ENCODE data around the gene AJUBA.

AJUBA gene

GRCh38 chr14:22982477-22983245, at the start of gene AJUBA:
TSS of gene AJUBA (minus strand) at chr14:22982551. CDS start at chr14:22982266, 285 bp downstream.
- no peak for TF ChIP-seq CTCF (IDR thresholded peaks at IDR 0.05)
- Mint-ChIP-seq H3K27me3 (ENCODE audit: low read depth, poor library complexity) (no peaks in the 10 kb centered on the region), H3K4me1 (peaks cover 50% of the 10 kb centered on the region), H3K9me3 (no peaks in the 10 kb centered on the region), H3K4me3 (no peak within 1 kb of the TSS), H3K36me3 (ENCODE audit: low read depth) (peaks cover 13% of the 10 kb centered on the region), H3K27ac (no peak within 1 kb of the TSS)
- DNase-seq, result peak; percentile 90

- Mint-ChIP-seq H3K27ac (peak overlapping the region; percentile 75), H3K4me3 (peak overlapping the region; percentile 54), H3K9me3 (no peaks in the 10 kb centered on the region), H3K4me1 (peaks cover 71% of the 10 kb centered on the region), H3K36me3 (ENCODE audit: low read depth) (peaks cover 55% of the 10 kb centered on the region), H3K27me3 (ENCODE audit: low read depth, poor library complexity) (no peaks in the 10 kb centered on the region)
- TF ChIP-seq CTCF (IDR thresholded peaks at IDR 0.05), result no peak
- DNase-seq, result no peak
Observed at GRCh38 chr14:23030936-23031335, 48.6 kb upstream of the AJUBA start.

- Mint-ChIP-seq H3K27ac (peak overlapping the region; percentile 96), H3K9me3 (no peaks in the 10 kb centered on the region), H3K36me3 (ENCODE audit: low read depth) (peaks cover 55% of the 10 kb centered on the region), H3K27me3 (ENCODE audit: low read depth, poor library complexity) (no peaks in the 10 kb centered on the region), H3K4me1 (peaks cover 73% of the 10 kb centered on the region), H3K4me3 (peak overlapping the region; percentile 40)
- TF ChIP-seq CTCF (IDR thresholded peaks at IDR 0.05), result no peak
- DNase-seq, result no peak
Observed at GRCh38 chr14:23028799-23029198, 46.4 kb upstream of the AJUBA start.

- peaks cover 83% of the 10 kb centered on the region for H3K4me1 Mint-ChIP-seq
Observed at GRCh38 chr14:23025151-23025814, 42.9 kb upstream of the AJUBA start.

GRCh38 chr14:23024612-23025075, 42.3 kb upstream of the AJUBA start:
- Mint-ChIP-seq H3K27ac (peak overlapping the region; percentile 99), H3K4me1 (peaks cover 86% of the 10 kb centered on the region), H3K9me3 (no peaks in the 10 kb centered on the region), H3K27me3 (ENCODE audit: low read depth, poor library complexity) (no peaks in the 10 kb centered on the region), H3K4me3 (peak overlapping the region; percentile 71), H3K36me3 (ENCODE audit: low read depth) (peaks cover 27% of the 10 kb centered on the region)
- no peak for TF ChIP-seq CTCF (IDR thresholded peaks at IDR 0.05)
- peak; percentile 41 for DNase-seq

More at GRCh38 chr14:23025151-23025814, 42.9 kb upstream of the AJUBA start:
- no peaks in the 10 kb centered on the region for H3K27me3 Mint-ChIP-seq (ENCODE audit: low read depth, poor library complexity)
- no peaks in the 10 kb centered on the region for H3K9me3 Mint-ChIP-seq
- H3K36me3 Mint-ChIP-seq (ENCODE audit: low read depth), result peaks cover 27% of the 10 kb centered on the region
- TF ChIP-seq CTCF (IDR thresholded peaks at IDR 0.05), result no peak
- H3K4me3 Mint-ChIP-seq, result peak overlapping the region; percentile 71
- peak; percentile 69 for DNase-seq
- H3K27ac Mint-ChIP-seq, result peak overlapping the region; percentile 99
